NCI-H2196 (cell line): ENCODE measurements around the gene GALNT9.
"Not testable (repeated sequence)": the region's sequence is repeated elsewhere in the genome, so short reads cannot be mapped to it uniquely, and the experiment has no call there.

Source experiments
- DNase-seq: peaks from one replicate; lab custom pipeline; 2025; ENCODE audit not compliant: unreplicated experiment; lab: John Stamatoyannopoulos, UW

Gene GALNT9

GRCh38 chr12:132237772-132238487 lies 91.5 kb downstream of the GALNT9 start:
- DNase-seq, result no peak

GRCh38 chr12:132236930-132237771 lies 92.2 kb downstream of the GALNT9 start:
- DNase-seq, result no peak

GRCh38 chr12:132236129-132236929 lies 93.1 kb downstream of the GALNT9 start:
- no peak for DNase-seq

- no peak for DNase-seq
These were observed 94.1 kb downstream of the GALNT9 start for GRCh38 chr12:132235116-132235820.

- no peak for DNase-seq
These were observed 99.0 kb downstream of the GALNT9 start for GRCh38 chr12:132230381-132230780.

- DNase-seq, result no peak
These were observed 99.5 kb downstream of the GALNT9 start for GRCh38 chr12:132229926-132230325.

GRCh38 chr12:132229193-132229760 lies 100.1 kb downstream of the GALNT9 start:
- DNase-seq, result no peak

- DNase-seq, result no peak
These were observed 100.8 kb downstream of the GALNT9 start for GRCh38 chr12:132228476-132229192.

GRCh38 chr12:132227782-132228475 lies 101.5 kb downstream of the GALNT9 start:
- DNase-seq, result no peak

GRCh38 chr12:132227118-132227517 lies 102.3 kb downstream of the GALNT9 start:
- DNase-seq, result no peak

- no peak for DNase-seq
These were observed 102.8 kb downstream of the GALNT9 start for GRCh38 chr12:132226604-132227003.

GRCh38 chr12:132225214-132225613 lies 104.2 kb downstream of the GALNT9 start:
- no peak for DNase-seq

- DNase-seq, result no peak
These were observed 104.9 kb downstream of the GALNT9 start for GRCh38 chr12:132224484-132224883.

- no peak for DNase-seq
These were observed 106.6 kb downstream of the GALNT9 start for GRCh38 chr12:132222808-132223173.

GRCh38 chr12:132222096-132222807 lies 107.1 kb downstream of the GALNT9 start:
- peak; percentile 14 for DNase-seq

- DNase-seq, result not testable (repeated sequence)
These were observed 109.6 kb downstream of the GALNT9 start for GRCh38 chr12:132219761-132220160.

- no peak for DNase-seq
These were observed 110.1 kb downstream of the GALNT9 start for GRCh38 chr12:132219323-132219722.

GRCh38 chr12:132218915-132219314 lies 110.5 kb downstream of the GALNT9 start:
- peak; percentile 12 for DNase-seq

- DNase-seq, result no peak
These were observed 110.9 kb downstream of the GALNT9 start for GRCh38 chr12:132218527-132218875.
